Astrocyte (in vitro differentiated cells and primary cell): ENCODE data around the gene CRACDL. TPM values are rescaled to one million over a fixed set of nuclear protein-coding genes. Genes with fewer than 3 reads are reported as not detected.

ENCODE experiments used
- DNase-seq: peaks from one replicate; pipeline ENCODE4 v3.0.0-alpha.2; 2010; ENCODE audit warnings: low read depth
- FAIRE-seq: peaks from 2 replicates; lab custom pipeline; 2011; peaks lifted over from hg19 to GRCh38; lab: Jason Lieb, UNC
- H2AFZ ChIP-seq: 2 replicates; pipeline ENCODE4 v1.6.0; 2012; ENCODE audit warnings: low read depth, low read length, inconsistent platforms
- H3K27ac ChIP-seq: 2 replicates; pipeline ENCODE4 v1.5.1; 2011; ENCODE audit warnings: low read depth, low read length, inconsistent platforms
- H3K27me3 ChIP-seq: 2 replicates; pipeline ENCODE4 v1.6.0; 2011; ENCODE audit warnings: low read length, inconsistent platforms; ENCODE audit not compliant: insufficient read depth
- H3K36me3 ChIP-seq: 2 replicates; pipeline ENCODE4 v1.5.1; 2011; ENCODE audit warnings: low read length, inconsistent platforms; ENCODE audit not compliant: insufficient read depth
- H3K4me1 ChIP-seq: 2 replicates; pipeline ENCODE4 v1.5.1; 2011; ENCODE audit warnings: low read length, inconsistent platforms; ENCODE audit not compliant: insufficient read depth
- H3K4me2 ChIP-seq: 2 replicates; pipeline ENCODE4 v1.6.0; 2012; ENCODE audit warnings: low read length, inconsistent platforms
- H3K4me3 ChIP-seq: 2 replicates; pipeline ENCODE4 v1.5.1; 2011; ENCODE audit warnings: low read depth, mild to moderate bottlenecking, low read length, inconsistent platforms; ENCODE audit not compliant: insufficient read depth
- H3K79me2 ChIP-seq: 2 replicates; pipeline ENCODE4 v1.6.0; 2012; ENCODE audit warnings: mild to moderate bottlenecking, low read length, inconsistent platforms; ENCODE audit not compliant: insufficient read depth
- H3K9ac ChIP-seq: 2 replicates; pipeline ENCODE4 v1.6.0; 2012; ENCODE audit warnings: mild to moderate bottlenecking, low read length, inconsistent platforms
- H3K9me3 ChIP-seq: 2 replicates; pipeline ENCODE4 v1.5.1; 2012; ENCODE audit warnings: low read depth, mild to moderate bottlenecking, low read length, inconsistent platforms; ENCODE audit not compliant: insufficient read depth
- H4K20me1 ChIP-seq: 2 replicates; pipeline ENCODE4 v1.6.0; 2012; ENCODE audit warnings: low read length, inconsistent platforms; ENCODE audit not compliant: insufficient read depth
- H3K27ac Mint-ChIP-seq: one replicate; pipeline ENCODE4 v1.8.0; 2021; ENCODE audit warnings: mild to moderate bottlenecking, mixed read lengths; ENCODE audit not compliant: unreplicated experiment
- H3K27me3 Mint-ChIP-seq: one replicate; pipeline ENCODE4 v1.8.0; 2021; ENCODE audit warnings: low read depth, mixed read lengths; ENCODE audit not compliant: unreplicated experiment
- H3K36me3 Mint-ChIP-seq: one replicate; pipeline ENCODE4 v1.8.0; 2021; ENCODE audit warnings: low read depth, mixed read lengths; ENCODE audit not compliant: unreplicated experiment
- H3K4me1 Mint-ChIP-seq: one replicate; pipeline ENCODE4 v1.8.0; 2021; ENCODE audit warnings: low read depth, mixed read lengths; ENCODE audit not compliant: unreplicated experiment
- H3K4me3 Mint-ChIP-seq: one replicate; pipeline ENCODE4 v1.8.0; 2021; ENCODE audit warnings: mild to moderate bottlenecking, moderate library complexity, mixed read lengths; ENCODE audit not compliant: unreplicated experiment
- H3K9me3 Mint-ChIP-seq: one replicate; pipeline ENCODE4 v1.8.0; 2021; ENCODE audit warnings: mild to moderate bottlenecking, mixed read lengths; ENCODE audit not compliant: unreplicated experiment
- EZH2 ChIP-seq: IDR thresholded peaks from 2 replicates; pipeline ENCODE4 v1.6.1; 2012; ENCODE audit warnings: mild to moderate bottlenecking, low read length, inconsistent platforms; ENCODE audit not compliant: insufficient read depth
- total RNA-seq: library from RNA; stranded (reverse); gene quantifications from 2 replicates; pipeline ENCODE4 v1.2.1, GENCODE V29; 2021
- TF ChIP-seq, protein P1 (sequence below): IDR thresholded peaks from 2 replicates; pipeline ENCODE4 v1.5.1; 2011; ENCODE audit warnings: low read depth, mild to moderate bottlenecking, inconsistent platforms, low read length, moderate library complexity; ENCODE audit not compliant: insufficient read depth

The CRACDL gene
- total RNA-seq, 1 donor from 2014 or later, result 1.8 TPM

DNA sequence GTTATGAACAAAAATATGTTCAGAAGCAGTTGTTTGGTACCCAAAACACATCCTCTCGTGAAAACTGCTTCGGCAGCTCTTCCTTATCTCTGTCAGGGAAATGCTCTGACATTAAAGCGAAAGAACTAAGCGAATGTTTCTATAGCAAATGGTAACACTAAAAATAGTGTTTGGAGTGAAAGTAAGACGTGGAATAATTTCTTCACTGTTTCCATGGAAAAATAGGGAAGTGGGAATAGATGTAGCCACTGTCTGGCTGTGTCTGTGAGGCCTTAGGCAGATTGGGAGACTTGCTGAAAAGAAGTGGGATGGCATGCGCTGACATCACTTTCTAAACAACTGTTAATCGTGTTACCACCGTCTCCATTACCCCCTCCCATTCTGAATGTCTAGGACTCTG lies 11.5 kb upstream of the CRACDL start:
- Mint-ChIP-seq H3K36me3 (no peaks in the 10 kb centered on the region), H3K9me3 (no peaks in the 10 kb centered on the region), H3K27ac (peak overlapping the region; percentile 65), H3K4me3 (no peak overlapping the region), H3K4me1 (peaks cover 61% of the 10 kb centered on the region), H3K27me3 (no peaks in the 10 kb centered on the region)
- Histone ChIP-seq H3K79me2 (no peaks in the 10 kb centered on the region), H3K4me3 (no peak overlapping the region), H2AFZ (no peak overlapping the region), H3K36me3 (no peaks in the 10 kb centered on the region), H3K9me3 (no peaks in the 10 kb centered on the region), H3K27me3 (peaks cover 18% of the 10 kb centered on the region), H3K9ac (no peak overlapping the region), H4K20me1 (no peaks in the 10 kb centered on the region), H3K4me2 (no peak overlapping the region), H3K27ac (no peak overlapping the region), H3K4me1 (peaks cover 4% of the 10 kb centered on the region)
- FAIRE-seq (no peak), DNase-seq (no peak)
- TF ChIP-seq, protein P1, sequence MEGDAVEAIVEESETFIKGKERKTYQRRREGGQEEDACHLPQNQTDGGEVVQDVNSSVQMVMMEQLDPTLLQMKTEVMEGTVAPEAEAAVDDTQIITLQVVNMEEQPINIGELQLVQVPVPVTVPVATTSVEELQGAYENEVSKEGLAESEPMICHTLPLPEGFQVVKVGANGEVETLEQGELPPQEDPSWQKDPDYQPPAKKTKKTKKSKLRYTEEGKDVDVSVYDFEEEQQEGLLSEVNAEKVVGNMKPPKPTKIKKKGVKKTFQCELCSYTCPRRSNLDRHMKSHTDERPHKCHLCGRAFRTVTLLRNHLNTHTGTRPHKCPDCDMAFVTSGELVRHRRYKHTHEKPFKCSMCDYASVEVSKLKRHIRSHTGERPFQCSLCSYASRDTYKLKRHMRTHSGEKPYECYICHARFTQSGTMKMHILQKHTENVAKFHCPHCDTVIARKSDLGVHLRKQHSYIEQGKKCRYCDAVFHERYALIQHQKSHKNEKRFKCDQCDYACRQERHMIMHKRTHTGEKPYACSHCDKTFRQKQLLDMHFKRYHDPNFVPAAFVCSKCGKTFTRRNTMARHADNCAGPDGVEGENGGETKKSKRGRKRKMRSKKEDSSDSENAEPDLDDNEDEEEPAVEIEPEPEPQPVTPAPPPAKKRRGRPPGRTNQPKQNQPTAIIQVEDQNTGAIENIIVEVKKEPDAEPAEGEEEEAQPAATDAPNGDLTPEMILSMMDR, result no peak
- no peak for TF ChIP-seq EZH2

DNA sequence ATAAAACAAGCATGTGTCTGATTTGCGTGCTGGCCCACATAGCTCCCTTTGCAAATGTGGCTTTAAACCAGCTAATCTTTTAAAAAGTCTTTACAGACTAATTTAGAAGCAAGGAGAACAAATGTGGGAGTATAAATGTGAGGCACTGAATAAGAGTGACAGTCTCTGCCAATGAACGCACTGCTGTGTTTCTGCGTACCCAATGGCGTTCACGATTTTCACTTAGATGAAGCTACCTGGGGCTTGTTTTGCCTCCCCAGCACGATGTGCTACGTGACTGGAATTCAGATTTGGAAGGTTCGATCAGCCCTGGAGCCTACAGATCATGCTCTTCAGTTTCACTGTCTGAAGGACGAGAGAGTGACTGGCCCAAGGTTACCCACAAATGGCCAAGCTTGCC lies 10.8 kb upstream of the CRACDL start:
- Mint-ChIP-seq H3K27ac (peak overlapping the region; percentile 65), H3K9me3 (no peaks in the 10 kb centered on the region)

DNA sequence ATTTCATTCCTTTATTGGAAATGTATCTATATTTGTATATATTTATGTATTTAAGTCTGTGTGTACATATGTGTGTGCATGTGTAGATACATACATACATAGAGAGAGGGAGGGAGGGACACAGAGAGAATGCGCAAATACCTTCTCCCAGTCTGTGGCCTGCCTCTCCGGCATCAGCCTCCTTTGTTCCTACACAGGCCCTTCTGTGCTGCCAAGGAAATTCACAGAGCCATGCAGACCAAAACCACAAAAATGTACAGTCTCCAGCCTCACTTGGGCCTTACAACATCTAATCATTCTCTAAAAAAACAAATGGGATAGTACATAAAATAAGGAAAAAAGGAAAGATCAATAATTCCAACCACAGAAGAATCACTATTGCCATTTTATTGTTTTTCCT lies 8.8 kb upstream of the CRACDL start:
- no peaks in the 10 kb centered on the region for H3K36me3 ChIP-seq
- FAIRE-seq (no peak), DNase-seq (peak; percentile 82)
- no peak overlapping the region for H3K4me3 Mint-ChIP-seq
- H3K27ac ChIP-seq, result no peak overlapping the region
- H3K36me3 Mint-ChIP-seq, result no peaks in the 10 kb centered on the region
- no peaks in the 10 kb centered on the region for H3K27me3 Mint-ChIP-seq
- H3K4me3 ChIP-seq, result no peak overlapping the region
- H3K79me2 ChIP-seq, result no peaks in the 10 kb centered on the region
- peak overlapping the region; percentile 88 for H3K27ac Mint-ChIP-seq
- H3K27me3 ChIP-seq, result peaks cover 16% of the 10 kb centered on the region
- H2AFZ ChIP-seq, result no peak overlapping the region
- no peaks in the 10 kb centered on the region for H4K20me1 ChIP-seq
- H3K4me1 ChIP-seq, result peaks cover 4% of the 10 kb centered on the region
- no peaks in the 10 kb centered on the region for H3K9me3 Mint-ChIP-seq
- no peaks in the 10 kb centered on the region for H3K9me3 ChIP-seq
- no peak for TF ChIP-seq EZH2
- TF ChIP-seq, protein P1, result no peak
- no peak overlapping the region for H3K4me2 ChIP-seq
- peaks cover 50% of the 10 kb centered on the region for H3K4me1 Mint-ChIP-seq
- H3K9ac ChIP-seq, result no peak overlapping the region

More for the DNA sequence above, 10.8 kb upstream of the CRACDL start:
- Histone ChIP-seq H3K4me2 (no peak overlapping the region), H3K9ac (no peak overlapping the region), H3K79me2 (no peaks in the 10 kb centered on the region), H3K27me3 (peaks cover 18% of the 10 kb centered on the region), H4K20me1 (no peaks in the 10 kb centered on the region), H3K9me3 (no peaks in the 10 kb centered on the region), H3K4me1 (peaks cover 4% of the 10 kb centered on the region), H3K27ac (no peak overlapping the region), H2AFZ (no peak overlapping the region), H3K4me3 (no peak overlapping the region), H3K36me3 (no peaks in the 10 kb centered on the region)
- no peak for DNase-seq
- no peaks in the 10 kb centered on the region for H3K27me3 Mint-ChIP-seq
- no peak for FAIRE-seq
- TF ChIP-seq, protein P1, result no peak
- no peak for TF ChIP-seq EZH2
- H3K4me3 Mint-ChIP-seq, result no peak overlapping the region
- H3K36me3 Mint-ChIP-seq, result no peaks in the 10 kb centered on the region
- H3K4me1 Mint-ChIP-seq, result peaks cover 54% of the 10 kb centered on the region
